Endometrial microvascular endothelial cells (primary cell): Measurements from ENCODE around the gene CNTD1. TPM values are rescaled to one million over a fixed set of nuclear protein-coding genes. Genes with fewer than 3 reads are reported as not detected.

Experiments
- in situ Hi-C: cut with HindIII; loops from 2 replicates; pipeline ENCODE4 v1.10.0; 2017; ENCODE audit warnings: low sequenced_read_pairs, low pct_unique_long_range_greater_than_20kb; ENCODE audit errors: inconsistent ontology term
- total RNA-seq: library from RNA; depleted of rRNA; stranded (reverse); fragments of >200 nt; gene quantifications from one replicate; pipeline ENCODE4 v1.2.3, GENCODE V29; 2015; ENCODE audit errors: inconsistent ontology term

Gene CNTD1
- total RNA-seq, 1 donor from 2014 or later: 0.37 TPM

DNA sequence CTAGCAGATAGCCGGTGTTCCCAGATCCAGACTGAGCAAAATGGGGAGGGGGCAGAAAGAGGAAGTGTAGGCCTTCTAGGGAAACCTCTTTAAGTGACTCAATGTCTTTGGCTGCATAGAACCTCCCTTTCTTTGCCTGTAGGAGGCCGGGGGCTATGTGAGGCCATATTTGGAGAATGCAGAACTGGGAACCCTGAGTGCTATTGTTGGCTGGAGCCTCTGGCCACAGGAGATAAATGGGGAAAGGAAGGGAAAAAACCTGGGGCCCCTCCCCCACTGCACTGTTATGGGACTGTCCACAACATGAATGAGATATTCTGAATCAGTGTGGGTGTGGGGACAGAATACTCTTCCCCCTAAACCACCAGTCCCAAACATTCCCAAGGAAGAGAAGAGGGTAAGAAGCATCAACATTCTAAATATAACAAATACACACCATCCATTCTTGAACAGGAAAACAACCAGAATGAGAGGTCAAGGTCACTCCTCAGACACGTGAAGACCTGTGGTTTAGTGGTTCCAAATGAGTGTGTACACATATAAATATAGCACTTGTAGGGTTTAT, 23.0 kb upstream of the CNTD1 start:
- in situ Hi-C loops: no loop called here

- in situ Hi-C loops: no loop called here
Measured at GRCh38 chr17:42778570-42778969, 20.1 kb upstream of the CNTD1 start.

DNA sequence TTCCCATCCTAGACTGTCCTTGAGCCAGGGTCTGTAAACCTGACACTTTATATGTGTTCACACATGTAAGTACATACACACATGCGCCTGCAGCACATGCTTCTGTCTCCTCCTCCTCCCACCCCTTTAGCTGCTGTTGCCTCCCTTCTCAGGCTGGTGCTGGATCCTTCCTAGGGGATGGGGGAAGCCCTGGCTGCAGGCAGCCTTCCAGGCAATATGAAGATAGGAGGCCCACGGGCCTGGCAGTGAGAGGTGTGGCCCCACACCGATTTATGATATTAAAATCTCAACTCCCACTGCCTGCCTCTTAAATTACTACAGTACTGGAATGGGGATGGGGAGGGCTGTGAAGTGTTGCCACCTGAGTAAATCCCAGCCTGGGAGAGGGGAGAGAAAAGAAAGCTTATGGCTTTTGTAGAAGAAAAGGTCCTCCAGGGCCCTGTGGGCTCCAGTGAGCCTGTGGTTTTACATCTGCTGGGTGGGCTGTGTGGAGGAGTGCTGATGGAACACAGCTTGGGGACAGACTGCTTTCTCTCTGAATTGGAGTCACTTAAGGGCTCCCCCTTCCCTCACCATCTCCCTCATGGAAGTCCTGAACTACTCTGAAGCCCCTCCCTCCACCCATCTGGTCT, 19.2 kb upstream of the CNTD1 start:
- in situ Hi-C loops: no loop called here

DNA sequence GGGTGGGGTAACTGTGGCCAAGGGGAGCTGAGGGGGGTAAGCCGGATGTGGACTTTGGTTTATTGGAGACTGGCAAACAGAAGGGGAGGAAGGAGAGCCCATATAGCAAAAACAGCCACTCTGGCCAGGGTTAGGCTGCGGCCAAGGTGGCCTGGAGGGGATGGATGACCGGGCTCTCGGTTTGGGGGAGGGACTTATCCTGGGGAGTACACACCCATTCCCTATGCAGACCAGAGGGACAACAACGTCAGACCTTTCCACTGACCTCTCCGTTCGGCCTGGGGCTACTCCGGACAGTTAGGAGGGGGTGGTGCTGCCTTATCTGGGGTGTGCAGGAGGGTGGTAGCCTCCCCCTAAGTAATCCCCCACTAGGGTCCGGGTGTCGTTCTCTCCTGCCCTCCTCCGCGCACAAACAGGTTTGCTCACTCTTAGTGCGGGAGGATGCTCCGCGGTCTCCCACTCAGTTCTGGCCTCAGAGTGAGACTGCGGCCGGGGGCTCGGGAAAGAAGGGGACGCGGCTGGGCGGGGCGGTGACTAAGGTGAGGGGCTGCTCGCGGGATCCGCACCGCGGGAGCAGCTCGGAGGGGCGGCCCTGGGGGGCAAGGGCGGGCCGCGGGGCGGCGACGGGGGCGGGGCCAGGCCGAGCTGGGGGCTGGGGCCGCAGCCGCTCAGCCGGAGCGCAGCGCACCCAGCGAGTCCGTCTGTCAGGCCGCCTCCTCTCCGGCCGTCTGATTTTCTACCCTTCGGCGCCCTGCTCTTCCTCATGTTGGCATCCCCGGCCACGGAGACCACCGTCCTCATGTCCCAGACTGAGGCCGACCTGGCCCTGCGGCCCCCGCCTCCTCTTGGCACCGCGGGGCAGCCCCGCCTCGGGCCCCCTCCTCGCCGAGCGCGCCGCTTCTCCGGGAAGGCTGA, 18.5 kb upstream of the CNTD1 start, which contains the start of gene WNK4:
WNK4 (plus strand) TSS at position 675 of the 915 bp plus-strand sequence; CDS start at position 764, 89 bp downstream.
- in situ Hi-C loops: no loop called here

- in situ Hi-C loops: no loop called here
Measured at GRCh38 chr17:42780851-42781638, 17.6 kb upstream of the CNTD1 start.

- in situ Hi-C loops: no loop called here
Measured at GRCh38 chr17:42781639-42782165, 17.0 kb upstream of the CNTD1 start.

DNA sequence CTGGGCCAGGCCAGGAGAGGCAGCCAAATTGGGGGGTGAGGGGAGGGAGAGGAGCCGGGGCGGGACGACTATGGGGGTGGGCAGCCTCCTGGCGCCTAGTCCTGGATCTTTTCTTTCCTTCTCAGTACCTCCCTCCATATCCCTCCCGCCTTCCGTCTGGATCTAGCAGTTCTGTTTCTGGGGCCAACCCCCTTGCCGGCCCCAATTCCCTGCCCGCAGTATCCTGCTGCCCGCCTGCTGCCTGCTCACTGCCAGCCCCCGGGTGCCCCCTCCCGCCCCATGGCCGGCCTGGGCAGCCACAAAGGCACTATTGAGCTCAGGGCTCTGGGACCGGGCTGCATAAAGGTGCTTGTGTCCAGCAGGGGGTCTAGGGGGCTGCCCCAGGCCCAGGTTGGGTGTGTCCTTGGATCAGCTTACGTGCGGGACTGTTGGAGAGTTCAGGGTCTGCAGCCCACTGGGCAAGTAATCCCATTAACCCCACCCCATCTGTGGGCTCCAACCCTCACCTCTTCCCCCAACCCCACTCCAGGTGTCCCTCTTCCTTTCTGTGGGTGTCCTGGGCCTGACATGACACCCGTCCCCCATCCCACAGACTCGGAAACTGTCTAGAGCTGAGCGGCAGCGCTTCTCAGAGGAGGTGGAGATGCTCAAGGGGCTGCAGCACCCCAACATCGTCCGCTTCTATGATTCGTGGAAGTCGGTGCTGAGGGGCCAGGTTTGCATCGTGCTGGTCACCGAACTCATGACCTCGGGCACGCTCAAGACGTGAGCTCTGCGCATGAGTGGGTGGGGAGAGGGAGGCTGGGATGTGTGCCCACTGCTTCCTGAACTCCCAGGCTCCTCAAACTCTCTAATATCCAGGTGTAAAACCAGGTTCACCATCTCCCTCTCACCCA, 16.2 kb upstream of the CNTD1 start:
- in situ Hi-C loops: no loop called here

GRCh38 chr17:42783062-42783790, 15.4 kb upstream of the CNTD1 start:
- in situ Hi-C loops: no loop called here

- in situ Hi-C loops: no loop called here
Measured at GRCh38 chr17:42783791-42784138, 14.9 kb upstream of the CNTD1 start.

DNA sequence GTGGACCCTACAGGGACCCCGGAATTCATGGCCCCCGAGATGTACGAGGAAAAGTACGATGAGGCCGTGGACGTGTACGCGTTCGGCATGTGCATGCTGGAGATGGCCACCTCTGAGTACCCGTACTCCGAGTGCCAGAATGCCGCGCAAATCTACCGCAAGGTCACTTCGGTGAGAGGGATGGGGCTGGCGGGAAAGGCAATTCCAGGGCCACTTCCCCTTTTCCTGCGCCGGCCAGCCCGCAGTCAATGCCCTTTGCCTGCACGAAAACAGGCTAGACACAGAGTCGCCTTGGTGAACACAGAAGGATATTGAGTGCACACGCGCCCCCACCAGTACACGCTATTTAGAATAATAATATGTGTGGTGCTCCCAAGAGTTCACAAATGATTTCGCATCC, 14.3 kb upstream of the CNTD1 start:
- in situ Hi-C loops: no loop called here

GRCh38 chr17:42784811-42785592, 13.7 kb upstream of the CNTD1 start:
- in situ Hi-C loops: no loop called here

GRCh38 chr17:42787266-42787665, 11.4 kb upstream of the CNTD1 start:
- in situ Hi-C loops: no loop called here

DNA sequence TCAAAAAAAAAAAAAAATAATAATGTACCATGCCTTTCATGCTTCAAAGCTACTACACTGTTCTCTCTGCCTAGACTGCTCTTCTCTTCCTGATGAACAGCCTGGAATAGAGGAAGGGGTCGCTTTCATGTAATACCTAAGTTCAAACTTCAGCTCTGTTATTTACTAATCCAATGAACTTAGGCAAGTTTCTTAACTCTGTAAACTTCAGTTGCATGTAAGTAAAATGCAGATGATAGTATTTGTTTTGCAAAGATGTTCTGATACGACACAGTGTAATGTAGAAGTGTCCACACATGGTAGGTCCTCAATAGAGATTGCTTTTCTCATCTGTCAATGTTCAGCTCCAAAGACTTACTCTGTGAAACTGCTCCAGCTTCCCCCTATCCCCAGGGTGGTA, 6.7 kb upstream of the CNTD1 start:
- in situ Hi-C loops: no loop called here

DNA sequence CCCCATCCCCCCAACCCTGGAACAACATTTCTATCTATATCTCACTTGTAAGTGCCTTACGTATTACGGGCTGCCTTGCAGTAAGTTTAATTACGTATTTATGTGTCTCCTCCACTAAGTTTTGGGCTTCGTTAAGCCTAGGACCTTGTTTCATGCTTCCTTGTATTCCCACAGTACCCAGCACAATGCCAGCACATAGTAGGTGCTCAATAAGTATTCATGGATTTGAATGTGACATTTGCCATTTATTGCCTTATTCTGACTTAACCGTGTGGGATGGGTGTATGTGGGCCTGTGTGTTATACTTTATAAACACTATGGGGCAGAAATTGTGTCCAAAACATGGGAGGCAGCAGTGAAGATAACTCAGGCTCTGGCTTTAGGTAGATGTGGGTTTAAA, 6.1 kb upstream of the CNTD1 start:
- in situ Hi-C loops: no loop called here

DNA sequence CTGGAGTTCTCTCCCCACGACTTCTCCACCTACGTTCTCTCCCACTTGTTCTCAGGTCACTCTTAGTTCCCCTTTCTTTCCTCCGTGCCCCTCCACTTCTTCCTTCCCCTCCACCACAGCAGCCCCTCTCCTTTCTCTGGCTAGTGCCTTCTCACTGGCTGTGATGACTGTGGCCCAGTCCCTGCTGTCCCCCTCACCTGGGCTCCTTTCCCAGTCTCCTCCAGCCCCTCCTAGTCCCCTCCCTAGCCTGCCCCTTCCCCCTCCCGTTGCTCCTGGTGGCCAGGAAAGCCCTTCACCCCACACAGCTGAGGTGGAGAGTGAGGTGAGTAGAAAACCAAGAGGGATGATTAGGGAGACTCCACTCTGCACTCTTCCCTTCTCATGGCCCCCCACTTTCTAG, 3.6 kb upstream of the CNTD1 start:
- in situ Hi-C loops: no loop called here

- in situ Hi-C loops: no loop called here
Measured at GRCh38 chr17:42795465-42795864, 3.2 kb upstream of the CNTD1 start.
